Measurements from ENCODE around the gene NCOR2.
"Not testable (repeated sequence)": the region's sequence is repeated elsewhere in the genome, so short reads cannot be mapped to it uniquely, and the experiment has no call there.

Gene NCOR2

DNA sequence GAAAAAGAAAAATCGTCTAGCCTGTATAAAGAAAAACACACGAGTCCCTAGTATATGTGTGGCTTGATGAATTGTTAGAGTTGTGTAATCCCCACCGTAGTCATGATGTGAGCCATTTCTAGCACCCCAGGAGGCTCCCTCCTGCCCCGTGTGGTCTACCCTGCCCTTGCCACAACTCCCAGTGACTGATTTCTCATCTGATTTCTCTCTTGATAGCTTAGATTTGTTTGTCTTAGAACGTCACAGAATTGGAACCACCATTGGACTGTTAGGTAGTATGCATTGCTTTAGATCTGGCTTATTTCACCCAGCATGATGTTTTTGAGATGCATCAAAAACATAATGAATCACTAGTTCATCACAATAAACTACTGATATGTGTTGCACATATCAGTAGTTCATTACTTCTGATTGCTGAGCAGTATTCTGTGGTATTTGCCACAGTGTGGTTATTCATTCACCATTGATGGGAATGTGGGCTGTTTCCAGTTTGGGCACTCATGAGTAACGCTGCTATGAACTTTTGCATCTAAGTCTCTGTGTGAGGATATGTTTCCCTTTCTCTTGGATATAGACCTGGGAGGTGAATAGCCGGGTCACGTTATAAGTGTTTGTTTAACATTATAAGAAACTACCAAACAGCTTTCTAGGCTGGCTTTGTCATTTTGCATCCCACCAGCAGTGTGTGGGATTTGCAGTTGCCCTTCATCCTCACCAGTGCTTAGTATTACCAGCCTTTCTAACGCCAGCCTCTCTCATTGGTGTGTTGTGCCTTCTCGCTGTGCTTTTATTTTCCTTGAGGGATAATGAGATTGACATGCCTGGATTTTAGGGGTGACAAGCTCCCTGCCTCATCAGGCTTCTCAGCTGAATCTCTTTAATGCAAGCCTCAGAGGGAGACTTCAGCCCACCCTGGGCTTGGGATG is 31.9 kb upstream of the NCOR2 start:
- DNase-seq, result no peak

GRCh38 chr12:124597041-124597440 is 29.6 kb upstream of the NCOR2 start:
- DNase-seq, result no peak

DNA sequence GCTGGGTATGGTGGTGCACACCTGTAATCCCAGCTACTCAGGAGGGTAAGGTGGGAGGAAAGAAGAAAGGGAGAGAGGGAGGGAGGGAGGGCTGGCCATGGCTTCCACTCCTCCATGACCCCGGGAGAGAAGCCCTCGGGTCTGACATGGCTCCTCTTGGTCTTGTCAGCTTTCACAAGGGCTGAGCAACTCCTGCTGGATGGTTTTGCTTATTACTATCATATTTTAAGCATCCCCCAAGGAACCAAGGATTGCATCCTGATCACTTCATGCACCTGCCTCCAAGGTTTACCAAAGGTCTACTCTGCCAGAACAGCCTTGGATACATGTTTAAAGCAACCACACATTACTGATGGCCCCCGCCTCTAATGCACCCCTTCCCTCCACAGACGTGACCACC is 28.0 kb upstream of the NCOR2 start:
- DNase-seq, result no peak

DNA sequence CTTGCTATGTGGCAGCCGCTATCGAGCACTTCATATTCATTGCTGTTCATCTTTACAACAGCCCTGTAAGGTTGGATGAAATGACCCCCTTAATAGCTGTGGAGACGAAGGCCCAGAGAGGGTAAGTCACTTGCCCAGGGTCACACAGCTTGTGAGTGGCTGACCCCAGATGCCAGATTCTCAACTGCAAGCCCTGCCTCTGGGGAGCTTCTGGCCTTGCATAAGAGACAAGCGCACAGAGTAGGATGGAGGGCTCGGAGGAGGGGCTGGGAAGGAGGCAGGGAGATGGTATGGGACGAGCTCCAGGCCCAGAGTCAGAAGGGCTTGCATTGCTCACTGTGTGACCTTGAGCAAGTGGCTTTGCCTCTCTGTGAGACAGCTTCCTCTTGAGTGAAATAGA is 27.4 kb upstream of the NCOR2 start:
- DNase-seq, result no peak

DNA sequence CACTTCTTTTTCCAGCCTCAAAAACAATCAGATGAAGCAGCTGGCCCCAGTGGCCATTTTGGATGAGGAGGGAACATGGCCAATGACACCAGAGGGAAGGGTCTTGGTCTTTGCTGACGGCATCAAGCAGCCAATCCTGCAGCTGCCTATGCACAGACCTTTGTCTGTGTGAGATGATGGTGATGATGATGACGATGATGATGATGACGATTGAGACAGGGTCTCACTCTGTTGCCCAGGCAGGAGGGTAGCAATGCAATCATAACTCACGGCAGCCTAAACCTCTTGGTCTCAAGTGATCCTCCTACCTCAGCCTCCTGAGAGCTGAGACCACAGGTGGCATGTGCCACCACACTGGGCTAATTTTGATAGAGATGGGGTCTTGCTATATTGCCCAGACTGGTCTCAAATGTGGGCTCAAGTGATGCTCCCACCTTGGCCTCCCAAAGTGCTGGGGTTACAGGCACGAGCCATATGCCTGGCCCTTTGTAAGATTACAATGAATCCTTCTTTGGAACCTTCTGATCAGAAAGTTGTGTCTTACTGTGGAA is 26.5 kb upstream of the NCOR2 start:
- DNase-seq, result no peak

DNA sequence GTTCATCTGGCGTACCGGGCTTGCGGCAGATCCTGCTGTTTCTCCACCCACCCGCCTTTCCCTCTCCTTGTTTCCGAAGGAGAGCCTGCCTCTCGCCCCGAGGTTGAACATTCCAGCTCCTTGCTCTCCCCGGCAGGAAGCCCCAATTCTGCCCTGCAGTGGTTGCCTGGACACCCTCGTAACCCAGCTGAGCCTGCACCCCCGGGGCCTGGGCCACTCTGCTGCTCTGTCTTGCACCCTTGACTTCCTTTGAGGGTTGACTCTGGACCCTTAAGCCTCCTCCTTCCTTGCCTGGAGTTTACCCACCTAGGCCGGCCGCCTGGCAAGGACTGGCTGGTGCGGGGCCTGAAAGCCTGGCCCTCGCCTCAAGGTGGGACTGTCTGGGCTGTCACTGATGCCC is 25.8 kb upstream of the NCOR2 start:
- no peak for DNase-seq

DNA sequence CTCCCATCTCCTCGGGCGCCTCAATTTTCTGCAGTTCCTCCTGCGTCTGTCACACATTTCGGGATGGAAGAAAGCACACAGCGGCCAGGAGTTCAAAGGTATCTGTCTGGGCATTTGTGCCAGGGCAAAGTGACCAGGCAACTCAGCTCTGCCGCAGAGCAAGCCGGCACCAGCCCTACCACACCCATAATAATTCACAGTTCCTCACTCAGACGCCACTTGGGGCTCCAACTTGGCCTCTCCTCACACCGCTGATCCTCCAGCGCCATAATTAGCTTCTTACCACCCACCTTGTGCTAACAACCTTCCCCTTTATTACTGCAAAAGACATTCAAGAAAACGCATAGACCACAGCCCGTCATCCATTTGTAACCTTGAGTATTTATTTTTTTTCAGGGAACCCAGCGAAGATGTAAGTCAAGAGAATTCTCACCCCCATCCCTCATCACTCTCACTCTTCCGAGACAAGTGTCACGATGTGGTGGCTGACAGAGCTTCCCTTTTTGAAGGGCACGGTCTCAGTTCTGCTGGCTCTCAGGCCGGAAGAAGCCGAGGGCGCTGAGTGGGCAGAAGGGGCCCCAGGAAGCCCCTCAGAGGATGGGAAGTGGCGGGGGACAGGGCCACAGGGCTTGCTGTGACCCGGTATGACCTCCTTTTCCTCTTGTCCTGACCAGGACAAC is 25.2 kb upstream of the NCOR2 start:
- DNase-seq, result no peak

DNA sequence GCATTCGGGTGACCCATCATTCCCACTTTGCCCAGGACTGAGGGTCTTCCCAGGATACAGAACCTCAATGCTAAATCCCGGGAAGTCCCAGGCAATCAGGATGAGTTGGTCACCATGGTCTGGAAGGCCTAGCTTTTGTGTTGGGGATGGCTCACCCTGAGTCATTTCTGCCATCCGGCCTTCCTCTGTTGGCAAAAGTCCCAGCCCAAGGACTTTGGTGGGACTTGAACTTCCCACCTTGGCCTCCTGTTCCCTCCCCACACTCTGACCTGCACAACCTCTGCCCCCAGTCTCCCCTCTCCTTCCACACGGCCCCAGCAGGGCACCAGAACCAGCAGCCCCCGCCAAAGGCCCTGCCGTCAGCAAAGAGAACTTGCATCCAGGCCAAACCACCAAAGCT is 24.6 kb upstream of the NCOR2 start:
- no peak for DNase-seq

DNA sequence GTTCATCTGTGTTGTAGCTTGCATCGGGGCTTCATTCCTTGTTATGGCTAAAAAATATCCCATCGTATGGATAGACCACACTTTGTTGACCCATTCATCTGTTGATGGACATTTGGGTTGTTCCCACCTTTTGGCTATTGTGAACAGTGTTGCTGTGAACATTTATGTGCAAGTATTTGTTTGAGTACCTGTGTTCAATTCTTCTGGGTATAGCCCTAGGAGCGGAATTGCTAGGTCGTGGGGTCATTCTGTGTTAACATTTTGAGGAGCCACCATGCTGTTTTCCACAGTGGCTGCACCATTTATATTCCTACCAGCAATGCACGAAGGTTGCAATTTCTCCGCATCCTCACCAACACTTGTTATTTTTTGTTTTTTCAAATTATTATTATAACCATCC is 23.0 kb upstream of the NCOR2 start:
- DNase-seq, result no peak

GRCh38 chr12:124588751-124589267 is 21.4 kb upstream of the NCOR2 start:
- DNase-seq, result no peak

DNA sequence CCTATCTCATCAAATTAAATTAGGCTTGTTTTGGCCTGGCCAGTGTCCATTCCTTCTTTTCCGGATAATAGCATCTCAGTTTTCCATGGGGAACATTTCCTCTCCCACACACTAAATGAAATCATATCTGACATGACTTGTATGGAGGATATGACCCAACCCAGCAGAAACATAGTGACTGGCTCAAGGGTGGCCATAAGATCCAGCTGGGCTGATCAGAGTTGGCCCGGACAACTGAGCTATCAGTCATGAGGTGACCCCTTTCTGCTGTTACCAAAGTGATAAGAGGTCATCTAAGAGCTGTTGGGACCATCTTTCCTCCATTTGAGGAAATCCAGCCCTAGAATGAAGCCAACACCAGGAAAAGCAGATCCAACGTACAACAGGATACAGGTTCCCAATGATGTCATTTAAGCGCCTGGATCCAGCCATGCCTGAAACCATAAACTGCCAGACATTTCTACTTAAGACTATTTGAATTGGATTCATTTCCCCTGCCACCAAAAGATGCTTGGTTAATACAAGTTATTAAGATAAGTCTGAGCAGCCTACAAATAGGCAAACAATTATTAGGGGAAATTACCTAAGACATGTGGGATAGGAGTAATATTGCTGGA is 20.7 kb upstream of the NCOR2 start:
- DNase-seq, result no peak

GRCh38 chr12:124586756-124587155 is 19.3 kb upstream of the NCOR2 start:
- no peak for DNase-seq

- not testable (repeated sequence) for DNase-seq
Observed at GRCh38 chr12:124584494-124584893, 17.1 kb upstream of the NCOR2 start.

DNA sequence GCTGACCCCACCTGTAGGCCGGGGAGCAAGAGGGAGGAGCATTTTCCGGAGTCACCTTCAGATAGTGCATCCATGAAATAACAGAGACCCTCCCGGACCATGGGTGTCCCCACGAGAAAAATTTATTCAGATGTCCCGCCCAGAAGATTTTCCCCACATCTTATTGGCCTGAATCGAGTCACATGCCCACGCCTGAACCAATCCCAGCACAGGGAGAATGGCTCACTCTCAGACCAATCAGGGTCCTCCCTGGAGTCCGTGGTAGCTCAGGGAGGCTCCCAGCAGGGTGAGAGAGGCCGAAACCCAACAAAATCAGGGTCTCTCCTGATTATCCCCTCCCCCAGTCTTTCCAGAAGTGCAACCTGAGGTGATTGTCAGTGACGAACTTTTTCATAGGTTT is 16.4 kb upstream of the NCOR2 start:
- DNase-seq, result no peak

- DNase-seq, result no peak
Observed at GRCh38 chr12:124582108-124582424, 14.7 kb upstream of the NCOR2 start.

- DNase-seq, result no peak
Observed at GRCh38 chr12:124581307-124582107, 14.1 kb upstream of the NCOR2 start.

DNA sequence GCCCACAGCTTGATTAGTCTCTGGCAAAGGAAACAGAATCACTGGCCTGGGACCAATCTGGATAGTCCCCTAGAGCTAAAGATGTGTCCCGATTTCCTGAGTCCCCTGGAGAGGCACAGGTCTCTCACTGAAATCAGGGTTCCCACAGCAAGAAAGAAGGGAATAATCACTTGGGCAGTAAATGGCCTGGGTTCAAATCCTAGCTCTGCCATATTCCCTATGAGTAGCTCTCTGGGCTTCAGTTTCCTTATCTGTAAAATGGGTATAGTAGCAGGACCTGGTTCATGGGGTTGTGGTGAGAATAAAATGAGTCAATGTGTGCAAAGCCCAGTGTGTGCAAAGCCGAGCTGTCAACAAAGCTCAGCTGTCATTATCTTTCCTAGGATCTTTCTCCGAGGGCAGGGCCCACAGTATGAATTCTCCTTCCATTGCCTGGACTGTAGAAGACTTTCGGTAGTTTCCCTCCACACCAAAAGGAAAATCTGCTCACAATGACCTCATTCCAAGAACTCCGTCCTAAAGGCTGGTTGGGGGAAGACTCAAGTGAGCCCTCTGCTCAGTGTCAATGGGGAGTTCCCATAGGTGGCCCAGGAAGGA is 12.6 kb upstream of the NCOR2 start:
- DNase-seq, result no peak

GRCh38 chr12:124578854-124579253 is 11.4 kb upstream of the NCOR2 start:
- no peak for DNase-seq

- DNase-seq, result no peak
Observed at GRCh38 chr12:124578445-124578844, 11.0 kb upstream of the NCOR2 start.

DNA sequence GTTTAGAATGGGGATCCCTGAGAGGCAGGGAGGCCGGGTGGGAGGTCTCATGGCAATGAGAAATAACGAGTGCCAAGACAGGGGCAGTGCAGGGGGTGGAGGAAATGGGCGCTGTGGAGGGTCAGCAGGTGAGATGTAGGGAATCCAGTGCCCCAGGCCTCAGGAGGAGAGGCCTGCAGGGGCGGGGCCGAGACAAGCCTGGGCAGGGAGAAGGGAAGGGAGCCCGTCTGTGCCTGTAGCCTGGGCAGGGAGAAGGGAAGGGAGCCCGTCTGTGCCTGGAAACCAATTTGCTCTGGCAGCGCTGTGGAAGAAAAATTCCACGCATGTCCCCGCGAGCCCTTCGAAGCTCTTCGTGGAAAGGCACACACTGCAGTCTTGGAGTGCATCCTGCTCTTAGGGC is 10.6 kb upstream of the NCOR2 start:
- no peak for DNase-seq

DNA sequence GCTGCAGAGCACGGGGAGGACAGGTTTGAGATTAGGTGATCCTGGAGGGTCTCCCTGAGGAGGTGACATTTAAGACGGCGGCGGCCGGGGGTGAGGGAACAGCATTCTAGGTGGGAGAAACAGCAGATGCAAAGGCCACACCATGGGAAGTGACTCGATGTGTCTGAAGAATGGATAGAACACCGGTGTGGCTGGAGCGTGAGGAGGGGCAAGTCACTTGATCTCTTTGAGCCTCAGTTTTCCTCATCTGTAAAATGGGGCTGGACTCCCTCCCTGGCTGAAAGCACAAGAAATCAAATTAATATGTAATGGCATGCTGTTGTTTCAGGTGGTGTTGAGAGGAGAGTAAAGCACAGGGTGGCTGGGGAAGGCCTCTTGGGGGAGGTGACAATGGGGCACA is 10.0 kb upstream of the NCOR2 start:
- no peak for DNase-seq

DNA sequence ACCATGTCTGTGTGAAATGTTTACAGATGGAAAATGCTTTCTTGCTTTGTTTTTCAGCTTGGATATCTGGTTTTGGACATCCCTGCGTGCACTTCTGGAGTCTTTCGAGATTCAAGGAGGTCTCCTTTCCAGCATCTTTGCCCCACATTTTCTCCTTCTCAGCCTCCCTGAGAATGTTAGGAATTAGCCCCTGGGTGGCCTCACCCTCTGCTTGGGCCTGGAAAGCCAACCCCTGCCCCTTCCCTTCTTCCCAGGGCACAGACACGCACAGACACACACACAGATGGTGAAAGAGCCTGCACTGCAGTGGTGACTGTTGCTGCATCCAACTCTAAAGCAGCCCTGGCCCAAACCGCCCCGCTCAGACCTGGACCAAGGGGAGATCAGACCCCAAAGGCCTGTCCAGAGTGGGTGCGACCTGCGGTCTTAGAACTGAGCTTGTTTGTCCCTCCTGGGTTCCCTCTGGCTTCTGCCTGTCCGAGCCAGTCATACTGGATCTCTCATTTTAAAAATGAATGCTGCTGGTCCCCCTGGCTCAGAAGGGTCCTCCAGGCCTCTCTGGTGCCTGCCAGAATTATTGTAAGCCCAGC is 8.7 kb upstream of the NCOR2 start:
- no peak for DNase-seq
